T-cell (primary cell): ENCODE data around the gene SH2D4B. TPM values are rescaled to one million over a fixed set of nuclear protein-coding genes. Genes with fewer than 3 reads are reported as not detected.

ENCODE experiments used
- ATAC-seq, 4 experiments: fragments of 200-7000 bp in 3 of 4; fragments of 150-1000 bp in 1 of 4; cut with Tn5 transposase; replicated peaks in 1 of 4; 1 replicate in 3 of 4; 2 replicates in 1 of 4; pipeline ENCODE4 v1.10.0; 2021; ENCODE audit warnings: moderate library complexity in 3 of 4, mild to moderate bottlenecking in 2 of 4, moderate number of reproducible peaks in 1 of 4
- CTCF ChIA-PET, 2 donors: fragments of 300-600 bp; sonication (Branson Sonifier 250); formaldehyde crosslinking; loops; one replicate each; lab custom pipeline; 2022; ENCODE audit warnings: antibody characterized with exemption in 2 of 2; lab: Charles Lee
- POLR2A ChIA-PET, 2 donors: fragments of 300-600 bp; sonication (Branson Sonifier 250); formaldehyde crosslinking; loops; one replicate each; lab custom pipeline; 2022; ENCODE audit warnings: antibody characterized with exemption in 2 of 2; lab: Charles Lee
- DNase-seq, 35 experiments: peaks; one replicate each; pipeline versions ENCODE4 v3.0.0 to v3.0.0-alpha.2; 2013 to 2023
- H3K27ac ChIP-seq: one replicate; pipeline ENCODE4 v1.5.1; 2013; ENCODE audit warnings: low read length
- H3K27me3 ChIP-seq, 2 experiments: replicated peaks in 1 of 2; 1 replicate in 1 of 2; 2 replicates in 1 of 2; pipeline versions ENCODE4 v1.6.1 to v1.7.0; 2013; ENCODE audit warnings: low read length in 1 of 2, mixed read lengths in 1 of 2; ENCODE audit not compliant: control insufficient read depth in 2 of 2, insufficient read depth in 2 of 2; ENCODE audit errors: extremely low read depth in 1 of 2
- H3K36me3 ChIP-seq, 2 donors: 1 replicate in 1 of 2; 2 replicates in 1 of 2; pipeline versions ENCODE4 v1.6.1 to v1.7.0; 2013; ENCODE audit warnings: low read length in 1 of 2; ENCODE audit not compliant: control insufficient read depth in 2 of 2, insufficient read depth in 1 of 2; ENCODE audit errors: extremely low read depth in 1 of 2
- H3K4me1 ChIP-seq, 2 experiments: 1 replicate in 1 of 2; 2 replicates in 1 of 2; pipeline versions ENCODE4 v1.6.1 to v1.7.0; 2013; ENCODE audit warnings: low read length in 2 of 2, mixed read lengths in 1 of 2; ENCODE audit not compliant: insufficient read depth in 2 of 2, control insufficient read depth in 1 of 2; ENCODE audit errors: extremely low read depth in 1 of 2
- H3K4me3 ChIP-seq, 2 donors: 1 replicate in 1 of 2; 2 replicates in 1 of 2; pipeline versions ENCODE4 v1.5.1 to v1.7.0; 2013; ENCODE audit warnings: mild to moderate bottlenecking in 2 of 2, low read length in 1 of 2, moderate library complexity in 1 of 2; ENCODE audit not compliant: control insufficient read depth in 1 of 2; ENCODE audit errors: extremely low read depth in 1 of 2
- H3K9me3 ChIP-seq: 2 replicates; pipeline ENCODE4 v1.7.0; 2013
- H3K27ac Mint-ChIP-seq, 2 donors: one replicate each; pipeline ENCODE4 v1.8.0; 2020 to 2021; ENCODE audit warnings: mild to moderate bottlenecking in 2 of 2, mixed read lengths in 2 of 2
- H3K27me3 Mint-ChIP-seq, 2 donors: one replicate each; pipeline ENCODE4 v1.8.0; 2021 to 2022; ENCODE audit warnings: mixed read lengths in 2 of 2
- H3K36me3 Mint-ChIP-seq: one replicate; pipeline ENCODE4 v1.8.0; 2021; ENCODE audit warnings: mixed read lengths
- H3K4me1 Mint-ChIP-seq, 3 donors: one replicate each; pipeline ENCODE4 v1.8.0; 2020 to 2022; ENCODE audit warnings: mixed read lengths in 3 of 3, mild to moderate bottlenecking in 1 of 3
- H3K4me3 Mint-ChIP-seq, 3 donors: one replicate each; pipeline ENCODE4 v1.8.0; 2020 to 2022; ENCODE audit warnings: mild to moderate bottlenecking in 3 of 3, mixed read lengths in 3 of 3, moderate library complexity in 3 of 3
- H3K9me3 Mint-ChIP-seq, 3 donors: one replicate each; pipeline ENCODE4 v1.8.0; 2020 to 2022; ENCODE audit warnings: mixed read lengths in 3 of 3
- WGBS: methylation state at CpG from one replicate; pipeline ENCODE4 v1.1.5; 2013; ENCODE audit warnings: missing lambda C conversion rate; ENCODE audit not compliant: insufficient coverage; 5-methylcytosine and 5-hydroxymethylcytosine counted together
- total RNA-seq, 35 experiments: library from RNA in 6 of 35; stranded (reverse) in 6 of 35; fragments of 120-200 nt in 1 of 35; gene quantifications; one replicate each; pipeline versions ENCODE4 v1.2.1 to v1.2.4 and lab custom pipeline; 2013 to 2026

SH2D4B gene
- total RNA-seq, 5 donors from 2014 or later (not counting 1 experiment from before 2014, with no cell fraction given), result 0.12 to 0.26 (median 0.23) TPM

DNA sequence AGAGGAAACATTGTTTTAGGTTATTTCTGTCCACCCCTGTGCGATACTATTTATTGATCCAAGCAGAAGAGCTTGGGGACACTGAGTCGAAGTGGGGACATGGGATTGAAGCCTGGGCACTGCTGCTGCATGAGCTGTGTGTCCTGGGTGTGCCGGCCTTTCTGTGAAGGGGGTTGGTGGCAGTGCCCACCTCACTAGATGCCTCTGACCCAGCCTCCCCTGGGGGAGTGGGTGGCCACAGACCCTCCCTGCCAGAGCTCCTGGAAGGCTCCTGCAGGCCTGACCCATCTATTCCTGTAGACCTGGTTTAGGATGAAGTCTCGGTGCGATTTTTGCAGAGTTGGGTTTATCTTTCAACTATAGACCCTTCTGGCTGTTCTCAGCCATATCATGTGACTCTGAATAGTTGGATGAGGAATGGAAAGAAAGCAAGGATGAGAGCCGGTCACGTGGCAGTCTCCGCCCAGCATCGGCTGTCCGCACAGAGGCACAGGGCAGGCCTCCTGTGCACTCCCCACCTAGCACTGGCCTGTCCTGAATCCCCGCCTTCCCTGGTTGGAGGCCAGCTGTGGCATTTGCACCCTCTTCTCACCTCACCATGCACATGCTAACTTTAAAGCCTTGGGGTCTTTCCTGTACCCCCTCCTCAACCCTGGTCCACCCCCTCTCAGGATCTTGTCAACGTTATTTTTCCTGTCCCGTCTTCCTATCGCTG lies 17.6 kb upstream of the SH2D4B start:
- ChIA-PET CTCF (no interaction called here), POLR2A (no interaction called here)
- 91% methylated on average over 10 of the region's 14 CpGs for WGBS
- Histone ChIP-seq H3K4me1 (peaks cover 7 to 23% of the 10 kb centered on the region in 2 experiments), H3K27ac (no peak overlapping the region), H3K9me3 (no peaks in the 10 kb centered on the region), H3K4me3 (no peak overlapping the region), H3K27me3 (no peaks in the 10 kb centered on the region), H3K36me3 (peaks cover 21 to 60% of the 10 kb centered on the region in 2 donors)
- Mint-ChIP-seq H3K4me3 (no peak overlapping the region), H3K27me3 (no peaks in the 10 kb centered on the region), H3K27ac (peak overlapping the region; percentile 66 to 82), H3K4me1 (peaks cover 46 to 47% (median 46%) of the 10 kb centered on the region in 3 donors), H3K9me3 (no peaks in the 10 kb centered on the region), H3K36me3 (peaks cover 44% of the 10 kb centered on the region)
- ATAC-seq (no peak), DNase-seq (no peak)

- 90% methylated on average over 10 of the region's 10 CpGs for WGBS
- ATAC-seq, result peak in 1 of 4 experiments; percentile 9
- peaks cover 44% of the 10 kb centered on the region for H3K36me3 Mint-ChIP-seq
- POLR2A ChIA-PET, result no interaction called here
- no peaks in the 10 kb centered on the region for H3K27me3 Mint-ChIP-seq
- no peaks in the 10 kb centered on the region for H3K9me3 ChIP-seq
- no peaks in the 10 kb centered on the region for H3K9me3 Mint-ChIP-seq
- H3K27me3 ChIP-seq, result no peaks in the 10 kb centered on the region
- no peak for DNase-seq
- H3K36me3 ChIP-seq, result peaks cover 20 to 52% of the 10 kb centered on the region in 2 donors
- H3K27ac Mint-ChIP-seq, result peak overlapping the region; percentile 44 to 66
- H3K27ac ChIP-seq, result no peak overlapping the region
- peaks cover 53 to 55% (median 54%) of the 10 kb centered on the region in 3 donors for H3K4me1 Mint-ChIP-seq
- no peak overlapping the region for H3K4me3 Mint-ChIP-seq
- peaks cover 14 to 30% of the 10 kb centered on the region in 2 experiments for H3K4me1 ChIP-seq
- no peak overlapping the region for H3K4me3 ChIP-seq
- CTCF ChIA-PET, result no interaction called here
Observed at GRCh38 chr10:80520661-80521470, 16.8 kb upstream of the SH2D4B start.

DNA sequence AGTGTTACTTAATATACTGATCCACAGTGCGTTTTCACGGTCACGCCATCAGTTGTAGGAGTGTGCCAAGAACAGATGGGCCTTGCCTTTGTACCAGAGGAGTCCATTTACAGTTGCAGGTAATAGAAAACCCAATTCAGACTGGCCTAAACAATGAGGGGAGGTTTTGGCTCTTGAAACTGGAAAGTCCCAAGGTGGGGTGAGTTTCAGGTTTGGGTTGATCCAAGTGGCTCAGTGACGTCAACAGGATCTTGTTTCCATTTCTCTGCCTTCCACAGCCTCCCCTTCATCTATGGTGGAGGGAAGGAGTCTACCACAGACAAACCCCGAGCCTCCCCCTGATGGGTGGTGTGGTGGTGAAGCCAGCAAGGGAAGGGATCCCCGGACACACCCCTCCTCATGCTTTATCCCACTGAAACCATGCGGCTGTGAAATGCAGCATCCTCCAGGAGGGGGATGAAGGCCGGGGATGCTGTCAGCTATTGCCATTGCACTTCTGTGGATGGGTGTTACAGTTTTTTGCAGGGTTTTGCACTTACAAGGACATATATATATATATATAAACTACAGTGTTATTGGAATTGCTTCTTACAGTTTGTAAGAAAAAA lies 14.8 kb upstream of the SH2D4B start:
- POLR2A ChIA-PET, result no interaction called here
- no peaks in the 10 kb centered on the region for H3K27me3 Mint-ChIP-seq

GRCh38 chr10:80523773-80524172 lies 13.9 kb upstream of the SH2D4B start:
- no peak for DNase-seq
- H3K4me3 Mint-ChIP-seq, result peak overlapping the region in 1 of 3 donors; percentile 71
- H3K27ac Mint-ChIP-seq, result peak overlapping the region; percentile 93 to 95
- no peaks in the 10 kb centered on the region for H3K27me3 Mint-ChIP-seq
- no peaks in the 10 kb centered on the region for H3K9me3 Mint-ChIP-seq
- H3K4me1 Mint-ChIP-seq, result peaks cover 64 to 69% (median 67%) of the 10 kb centered on the region in 3 donors
- ChIA-PET CTCF (interaction anchor here in 1 of 2 donors (0.7 kb wide), 1 partner anchor 10 kb away, joined by 3 read pairs; no protein-coding TSS in a partner anchor), POLR2A (no interaction called here)
- 49% methylated on average over 3 of the region's 6 CpGs for WGBS
- Histone ChIP-seq H3K9me3 (no peaks in the 10 kb centered on the region), H3K27me3 (no peaks in the 10 kb centered on the region), H3K4me3 (no peak overlapping the region), H3K27ac (peak overlapping the region; percentile 22), H3K4me1 (peaks cover 35 to 51% of the 10 kb centered on the region in 2 experiments), H3K36me3 (peaks cover 2 to 23% of the 10 kb centered on the region in 2 donors)
- H3K36me3 Mint-ChIP-seq, result peaks cover 21% of the 10 kb centered on the region
- no peak for ATAC-seq

More for the DNA sequence above, 14.8 kb upstream of the SH2D4B start:
- Histone ChIP-seq H3K27ac (no peak overlapping the region), H3K4me1 (peaks cover 28 to 49% of the 10 kb centered on the region in 2 experiments), H3K4me3 (no peak overlapping the region), H3K27me3 (no peaks in the 10 kb centered on the region), H3K9me3 (no peaks in the 10 kb centered on the region), H3K36me3 (peaks cover 11 to 32% of the 10 kb centered on the region in 2 donors)
- no peaks in the 10 kb centered on the region for H3K9me3 Mint-ChIP-seq
- H3K4me3 Mint-ChIP-seq, result no peak overlapping the region
- WGBS, result no CpG with 5 or more reads among the region's 8 CpGs
- peak in 3 of 35 experiments; percentile 23 to 58 (median 40) for DNase-seq
- CTCF ChIA-PET, result interaction anchor here in 1 of 2 donors (0.7 kb wide), 1 partner anchor 10 kb away, joined by 3 read pairs; no protein-coding TSS in a partner anchor
- peaks cover 62% of the 10 kb centered on the region in 3 donors for H3K4me1 Mint-ChIP-seq
- H3K27ac Mint-ChIP-seq, result peak overlapping the region; percentile 3 to 76
- peak in 1 of 4 experiments; percentile 61 for ATAC-seq
- H3K36me3 Mint-ChIP-seq, result peaks cover 30% of the 10 kb centered on the region

DNA sequence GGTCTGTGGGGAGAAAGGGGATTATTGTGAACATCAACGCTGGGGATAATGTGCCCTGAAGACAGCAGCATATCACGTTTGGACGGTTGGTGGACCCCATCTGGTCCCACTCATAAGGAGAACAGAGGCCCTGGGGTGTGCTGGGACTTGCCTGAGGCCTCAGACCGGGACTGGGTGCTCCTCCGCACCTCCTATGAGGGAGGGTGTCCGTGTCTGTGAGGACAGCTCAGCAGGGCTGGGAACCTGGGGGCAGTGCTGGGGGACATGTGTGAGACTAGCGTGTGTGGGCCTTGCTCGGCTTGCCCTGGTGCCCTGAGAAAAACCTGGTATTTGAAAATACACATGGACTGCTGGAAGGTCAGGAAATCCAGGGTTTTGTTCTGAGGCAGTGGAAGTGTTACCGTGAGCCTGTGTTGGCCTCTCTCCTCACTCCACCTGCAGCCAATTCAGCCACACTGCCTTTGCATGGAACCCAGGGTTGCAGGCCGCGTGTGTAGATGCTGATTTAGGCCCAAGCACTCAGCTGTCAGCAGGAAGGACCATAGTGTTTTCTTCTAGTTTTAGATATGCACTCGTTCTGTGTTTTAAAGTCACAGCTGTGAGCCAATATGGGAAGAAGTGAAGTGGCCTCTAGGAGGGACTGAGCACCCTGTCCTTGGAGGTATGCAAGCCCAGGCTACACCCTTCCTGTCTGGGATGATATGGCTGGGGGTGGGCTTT lies 13.4 kb upstream of the SH2D4B start:
- DNase-seq (no peak), ATAC-seq (peak in 1 of 4 experiments; percentile 7)
- Mint-ChIP-seq H3K27me3 (no peaks in the 10 kb centered on the region), H3K36me3 (peaks cover 16% of the 10 kb centered on the region), H3K4me3 (peak overlapping the region in 1 of 3 donors; percentile 71), H3K9me3 (no peaks in the 10 kb centered on the region), H3K27ac (peak overlapping the region; percentile 93 to 95), H3K4me1 (peaks cover 64 to 71% (median 67%) of the 10 kb centered on the region in 3 donors)
- no peaks in the 10 kb centered on the region for H3K9me3 ChIP-seq
- POLR2A ChIA-PET, result no interaction called here
- H3K27me3 ChIP-seq, result no peaks in the 10 kb centered on the region
- peak overlapping the region; percentile 22 for H3K27ac ChIP-seq
- H3K4me1 ChIP-seq, result peaks cover 41 to 53% of the 10 kb centered on the region in 2 experiments
- 88% methylated on average over 8 of the region's 12 CpGs for WGBS
- CTCF ChIA-PET, result interaction anchor here in 1 of 2 donors (0.7 kb wide), 1 partner anchor 24 kb away, joined by 3 read pairs; no protein-coding TSS in a partner anchor
- no peak overlapping the region for H3K4me3 ChIP-seq
- peaks cover 8 to 18% of the 10 kb centered on the region in 2 donors for H3K36me3 ChIP-seq
